Body of pancreas (tissue), 4 donors: ENCODE data around the gene MKRN1. TPM values are rescaled to one million over a fixed set of nuclear protein-coding genes. Genes with fewer than 3 reads are reported as not detected.

Experiments
- ATAC-seq: fragments of 150-250 bp; one replicate; pipeline ENCODE4 v1.9.1; 2016
- DNase-seq, 4 donors: peaks; one replicate each; pipeline ENCODE4 v3.0.0-alpha.2; 2019
- H3K27ac ChIP-seq, 4 donors: fragments of 200-600 bp; sonication (generic); 1 replicate in 3 of 4; 2 replicates in 1 of 4; pipeline versions ENCODE4 v1.5.1 to v1.6.1; 2016 to 2019; ENCODE audit warnings: mild to moderate bottlenecking in 1 of 4, mixed read lengths in 1 of 4, moderate library complexity in 1 of 4
- H3K27me3 ChIP-seq, 2 donors: fragments of 200-600 bp; sonication (generic); one replicate each; pipeline ENCODE4 v1.6.0; 2016; ENCODE audit warnings: mild to moderate bottlenecking in 1 of 2
- H3K36me3 ChIP-seq, 2 donors: fragments of 200-600 bp; sonication (generic); replicated peaks in 1 of 2; 2 replicates each; pipeline ENCODE4 v1.5.1; 2016; ENCODE audit warnings: low read depth in 2 of 2; ENCODE audit not compliant: insufficient read depth in 1 of 2
- H3K4me1 ChIP-seq: fragments of 200-600 bp; sonication (generic); one replicate; pipeline ENCODE4 v1.6.0; 2016
- H3K4me3 ChIP-seq, 2 donors: fragments of 200-600 bp; sonication (generic); 1 replicate in 1 of 2; 2 replicates in 1 of 2; pipeline ENCODE4 v1.5.1; 2016 to 2019
- H3K9me3 ChIP-seq, 3 donors: fragments of 200-600 bp; sonication (generic); 1 replicate in 2 of 3; 2 replicates in 1 of 3; pipeline ENCODE4 v1.5.1; 2016
- CTCF ChIP-seq, 7 experiments: fragments of 450-650 bp in 4 of 7; fragments of 200-600 bp in 3 of 7; sonication (generic) in 3 of 7; IDR thresholded peaks; one replicate each; pipeline ENCODE4 v1.5.1; 2016 to 2019; ENCODE audit warnings: antibody characterized with exemption in 7 of 7
- POLR2A ChIP-seq, 3 donors: fragments of 450-650 bp; IDR thresholded peaks; one replicate each; pipeline ENCODE4 v1.6.1; 2016; ENCODE audit warnings: antibody characterized with exemption in 3 of 3, mild to moderate bottlenecking in 2 of 3
- WGBS, 2 donors: methylation state at CpG; one replicate each; pipeline ENCODE4 v1.1.5; 2017; 5-methylcytosine and 5-hydroxymethylcytosine counted together
- intact Hi-C: fragments of 100-400 bp; cut with DNase I; formaldehyde crosslinking; loops from one replicate; pipeline ENCODE4 v1.15.1; 2023
- total RNA-seq, 2 donors: library from RNA; depleted of rRNA; stranded (reverse); fragments of >200 nt; gene quantifications; one replicate each; pipeline ENCODE4 v1.1.0, GENCODE V29; 2016

The MKRN1 gene
- total RNA-seq, 2 donors from 2014 or later: 29.7 to 46.2 TPM

- no peak for TF ChIP-seq POLR2A (IDR thresholded peaks at IDR 0.05)
- TF ChIP-seq CTCF (IDR thresholded peaks at IDR 0.05): no peak
- H3K4me1 ChIP-seq: peaks cover 5% of the 10 kb centered on the region
- intact Hi-C loops: no loop called here
- H3K27ac ChIP-seq: no peak overlapping the region
- ATAC-seq (no peak), DNase-seq (no peak)
- H3K27me3 ChIP-seq: no peaks in the 10 kb centered on the region
- no peaks in the 10 kb centered on the region for H3K36me3 ChIP-seq
- no peaks in the 10 kb centered on the region for H3K9me3 ChIP-seq
- no peak overlapping the region for H3K4me3 ChIP-seq
- 82 to 95% methylated on average over 4 of the region's 4 CpGs for WGBS, 2 donors
Measured at GRCh38 chr7:140448781-140449480, 30.4 kb downstream of the MKRN1 start.

GRCh38 chr7:140447841-140448240, 31.5 kb downstream of the MKRN1 start:
- 89 to 96% methylated on average over 7 of the region's 7 CpGs for WGBS, 2 donors
- no peaks in the 10 kb centered on the region for H3K4me1 ChIP-seq
- intact Hi-C loops: no loop called here

GRCh38 chr7:140446467-140446866, 32.8 kb downstream of the MKRN1 start:
- Histone ChIP-seq H3K4me1 (no peaks in the 10 kb centered on the region), H3K4me3 (no peak overlapping the region), H3K27me3 (no peaks in the 10 kb centered on the region), H3K9me3 (no peaks in the 10 kb centered on the region), H3K27ac (no peak overlapping the region), H3K36me3 (no peaks in the 10 kb centered on the region)
- no peak for DNase-seq
- no peak for ATAC-seq
- TF ChIP-seq POLR2A (IDR thresholded peaks at IDR 0.05) (no peak), CTCF (IDR thresholded peaks at IDR 0.05) (no peak)
- WGBS, 2 donors: 95 to 97% methylated on average over 11 of the region's 11 CpGs
- intact Hi-C loops: no loop called here

More at GRCh38 chr7:140447841-140448240, 31.5 kb downstream of the MKRN1 start:
- no peaks in the 10 kb centered on the region for H3K9me3 ChIP-seq
- ATAC-seq (no peak), DNase-seq (no peak)
- H3K27me3 ChIP-seq: no peaks in the 10 kb centered on the region
- no peak overlapping the region for H3K27ac ChIP-seq
- TF ChIP-seq POLR2A (IDR thresholded peaks at IDR 0.05) (no peak), CTCF (IDR thresholded peaks at IDR 0.05) (no peak)
- H3K36me3 ChIP-seq: no peaks in the 10 kb centered on the region
- no peak overlapping the region for H3K4me3 ChIP-seq

- no peaks in the 10 kb centered on the region for H3K36me3 ChIP-seq
- H3K27me3 ChIP-seq: no peaks in the 10 kb centered on the region
- no peak overlapping the region for H3K4me3 ChIP-seq
- no peaks in the 10 kb centered on the region for H3K9me3 ChIP-seq
- TF ChIP-seq CTCF (IDR thresholded peaks at IDR 0.05): no peak
- intact Hi-C loops: no loop called here
- DNase-seq (no peak), ATAC-seq (no peak)
- H3K27ac ChIP-seq: no peak overlapping the region
- WGBS, 2 donors: 90 to 94% methylated on average over 2 of the region's 2 CpGs
- H3K4me1 ChIP-seq: no peaks in the 10 kb centered on the region
Measured at GRCh38 chr7:140441519-140441918, 37.8 kb downstream of the MKRN1 start.

GRCh38 chr7:140440593-140440992, 38.7 kb downstream of the MKRN1 start:
- 97 to 100% methylated on average over 3 of the region's 3 CpGs for WGBS, 2 donors
- Histone ChIP-seq H3K27me3 (no peaks in the 10 kb centered on the region), H3K4me3 (no peak overlapping the region), H3K36me3 (no peaks in the 10 kb centered on the region), H3K27ac (no peak overlapping the region), H3K4me1 (no peaks in the 10 kb centered on the region), H3K9me3 (no peaks in the 10 kb centered on the region)
- no peak for DNase-seq
- intact Hi-C loops: no loop called here
- no peak for ATAC-seq
- TF ChIP-seq POLR2A (IDR thresholded peaks at IDR 0.05) (no peak), CTCF (IDR thresholded peaks at IDR 0.05) (no peak)
